ENCODE measurements around the gene DUSP3. TPM values are rescaled to one million over a fixed set of nuclear protein-coding genes. Genes with fewer than 3 reads are reported as not detected.
A peak's percentile ranks its signal among the peaks of the same experiment; 100 is the strongest.

The DUSP3 gene
- total RNA-seq, 2 experiments from 2014 or later = 8.3 to 8.6 TPM

- POLR2A ChIA-PET = interaction anchor here (1.1 kb wide), 1 partner anchor 64 kb away, joined by 4 read pairs; no protein-coding TSS in a partner anchor
- Mint-ChIP-seq H3K9me3 (no peaks in the 10 kb centered on the region), H3K27ac (no peak overlapping the region), H3K4me3 (no peak overlapping the region), H3K4me1 (peaks cover 18% of the 10 kb centered on the region), H3K36me3 (ENCODE audit: low read depth) (no peaks in the 10 kb centered on the region), H3K27me3 (peaks cover 39% of the 10 kb centered on the region)
- CTCF ChIA-PET = interaction anchor here (0.7 to 13.8 kb wide), 2 partner anchors 61 to 68 kb away, joined by 3 to 365 read pairs; no protein-coding TSS in a partner anchor
- no peak for DNase-seq
These were observed 20.7 kb downstream of the DUSP3 start for GRCh38 chr17:43758086-43758485.

GRCh38 chr17:43757171-43757660, 21.6 kb downstream of the DUSP3 start:
- POLR2A ChIA-PET = interaction anchor here (1.1 kb wide), 1 partner anchor 63 kb away, joined by 4 read pairs; no protein-coding TSS in a partner anchor
- H3K4me1 Mint-ChIP-seq = peaks cover 24% of the 10 kb centered on the region
- DNase-seq = no peak
- H3K4me3 Mint-ChIP-seq = no peak overlapping the region
- peaks cover 46% of the 10 kb centered on the region for H3K27me3 Mint-ChIP-seq
- no peaks in the 10 kb centered on the region for H3K36me3 Mint-ChIP-seq (ENCODE audit: low read depth)
- CTCF ChIA-PET = interaction anchor here (1.3 to 13.8 kb wide), 3 partner anchors 9 to 180 kb away, joined by 4 to 365 read pairs (median 14); no protein-coding TSS in a partner anchor
- H3K27ac Mint-ChIP-seq = no peak overlapping the region
- H3K9me3 Mint-ChIP-seq = no peaks in the 10 kb centered on the region

GRCh38 chr17:43756201-43756600, 22.6 kb downstream of the DUSP3 start:
- ChIA-PET POLR2A (interaction anchor here (2.6 kb wide), 1 partner anchor 55 kb away, joined by 7 read pairs; no protein-coding TSS in a partner anchor), CTCF (interaction anchor here (1.3 to 13.8 kb wide), 4 partner anchors 10 to 179 kb away, joined by 4 to 365 read pairs (median 10); no protein-coding TSS in a partner anchor)
- Mint-ChIP-seq H3K27ac (no peak overlapping the region), H3K4me1 (peaks cover 24% of the 10 kb centered on the region), H3K27me3 (peaks cover 52% of the 10 kb centered on the region), H3K36me3 (ENCODE audit: low read depth) (no peaks in the 10 kb centered on the region), H3K4me3 (no peak overlapping the region), H3K9me3 (no peaks in the 10 kb centered on the region)
- DNase-seq = no peak

- peak; percentile 39 for DNase-seq
- POLR2A ChIA-PET = interaction anchor here (2.6 kb wide), 1 partner anchor 54 kb away, joined by 7 read pairs; no protein-coding TSS in a partner anchor
- Mint-ChIP-seq H3K27me3 (peaks cover 56% of the 10 kb centered on the region), H3K4me1 (peaks cover 24% of the 10 kb centered on the region), H3K4me3 (no peak overlapping the region), H3K9me3 (no peaks in the 10 kb centered on the region), H3K36me3 (ENCODE audit: low read depth) (no peaks in the 10 kb centered on the region), H3K27ac (no peak overlapping the region)
- CTCF ChIA-PET = interaction anchor here (0.5 to 13.8 kb wide), 4 partner anchors 11 to 70 kb away, joined by 3 to 365 read pairs (median 10); no protein-coding TSS in a partner anchor
These were observed 23.3 kb downstream of the DUSP3 start for GRCh38 chr17:43755389-43755875.

GRCh38 chr17:43754947-43755346, 23.8 kb downstream of the DUSP3 start:
- ChIA-PET CTCF (interaction anchor here (0.5 to 13.8 kb wide), 4 partner anchors 11 to 70 kb away, joined by 3 to 365 read pairs (median 10); no protein-coding TSS in a partner anchor), POLR2A (interaction anchor here (2.6 kb wide), 1 partner anchor 54 kb away, joined by 7 read pairs; no protein-coding TSS in a partner anchor)
- peaks cover 26% of the 10 kb centered on the region for H3K4me1 Mint-ChIP-seq
- no peak overlapping the region for H3K4me3 Mint-ChIP-seq
- H3K36me3 Mint-ChIP-seq (ENCODE audit: low read depth) = no peaks in the 10 kb centered on the region
- H3K27ac Mint-ChIP-seq = no peak overlapping the region
- H3K9me3 Mint-ChIP-seq = no peaks in the 10 kb centered on the region
- peaks cover 56% of the 10 kb centered on the region for H3K27me3 Mint-ChIP-seq
- DNase-seq = no peak

GRCh38 chr17:43753493-43754129, 25.2 kb downstream of the DUSP3 start:
- Mint-ChIP-seq H3K4me3 (no peak overlapping the region), H3K27ac (no peak overlapping the region), H3K9me3 (no peaks in the 10 kb centered on the region), H3K4me1 (peaks cover 32% of the 10 kb centered on the region), H3K36me3 (ENCODE audit: low read depth) (no peaks in the 10 kb centered on the region), H3K27me3 (peaks cover 63% of the 10 kb centered on the region)
- DNase-seq = peak; percentile 43
- ChIA-PET CTCF (interaction anchor here (1.0 to 2.1 kb wide), 4 partner anchors 13 to 59 kb away, joined by 3 to 6 read pairs (median 6); no protein-coding TSS in a partner anchor), POLR2A (interaction anchor here (0.6 to 1.4 kb wide), 2 partner anchors 12 to 57 kb away, joined by 3 read pairs; no protein-coding TSS in a partner anchor)

- H3K27ac Mint-ChIP-seq = no peak overlapping the region
- peaks cover 57% of the 10 kb centered on the region for H3K27me3 Mint-ChIP-seq
These were observed 28.6 kb downstream of the DUSP3 start for GRCh38 chr17:43750153-43750552.

GRCh38 chr17:43745541-43745940, 33.2 kb downstream of the DUSP3 start:
- Mint-ChIP-seq H3K9me3 (no peaks in the 10 kb centered on the region), H3K4me3 (no peak overlapping the region), H3K36me3 (ENCODE audit: low read depth) (no peaks in the 10 kb centered on the region), H3K27ac (no peak overlapping the region), H3K4me1 (peaks cover 8% of the 10 kb centered on the region), H3K27me3 (peaks cover 47% of the 10 kb centered on the region)
- ChIA-PET POLR2A (no interaction called here), CTCF (interaction anchor here (0.9 to 2.3 kb wide), 2 partner anchors 21 to 50 kb away, joined by 3 to 7 read pairs; no protein-coding TSS in a partner anchor)
- DNase-seq = no peak

More at GRCh38 chr17:43750153-43750552, 28.6 kb downstream of the DUSP3 start:
- H3K9me3 Mint-ChIP-seq = no peaks in the 10 kb centered on the region
- no peak for DNase-seq
- H3K36me3 Mint-ChIP-seq (ENCODE audit: low read depth) = no peaks in the 10 kb centered on the region
- no peak overlapping the region for H3K4me3 Mint-ChIP-seq
- CTCF ChIA-PET = no interaction called here
- H3K4me1 Mint-ChIP-seq = peaks cover 31% of the 10 kb centered on the region
- POLR2A ChIA-PET = no interaction called here

GRCh38 chr17:43741636-43742035, 37.1 kb downstream of the DUSP3 start:
- CTCF ChIA-PET = interaction anchor here (1.4 kb wide), 1 partner anchor 24 kb away, joined by 4 read pairs; no protein-coding TSS in a partner anchor
- Mint-ChIP-seq H3K27ac (no peak overlapping the region), H3K27me3 (peaks cover 44% of the 10 kb centered on the region), H3K9me3 (no peaks in the 10 kb centered on the region), H3K4me3 (no peak overlapping the region), H3K36me3 (ENCODE audit: low read depth) (no peaks in the 10 kb centered on the region), H3K4me1 (no peaks in the 10 kb centered on the region)
- POLR2A ChIA-PET = no interaction called here
- DNase-seq = no peak

- peaks cover 41% of the 10 kb centered on the region for H3K27me3 Mint-ChIP-seq
- no peaks in the 10 kb centered on the region for H3K9me3 Mint-ChIP-seq
- ChIA-PET CTCF (interaction anchor here (1.1 to 1.4 kb wide), 2 partner anchors 26 to 45 kb away, joined by 3 to 6 read pairs; no protein-coding TSS in a partner anchor), POLR2A (no interaction called here)
- no peaks in the 10 kb centered on the region for H3K4me1 Mint-ChIP-seq
- no peak overlapping the region for H3K27ac Mint-ChIP-seq
- DNase-seq = no peak
- no peak overlapping the region for H3K4me3 Mint-ChIP-seq
- no peaks in the 10 kb centered on the region for H3K36me3 Mint-ChIP-seq (ENCODE audit: low read depth)
These were observed 38.2 kb downstream of the DUSP3 start for GRCh38 chr17:43740541-43740940.

GRCh38 chr17:43737722-43738121, 41.1 kb downstream of the DUSP3 start:
- CTCF ChIA-PET = no interaction called here
- Mint-ChIP-seq H3K4me1 (no peaks in the 10 kb centered on the region), H3K36me3 (ENCODE audit: low read depth) (no peaks in the 10 kb centered on the region), H3K4me3 (no peak overlapping the region), H3K27ac (no peak overlapping the region), H3K9me3 (no peaks in the 10 kb centered on the region), H3K27me3 (peaks cover 31% of the 10 kb centered on the region)
- POLR2A ChIA-PET = no interaction called here
- DNase-seq = no peak

GRCh38 chr17:43736389-43736788, 42.4 kb downstream of the DUSP3 start:
- ChIA-PET POLR2A (no interaction called here), CTCF (no interaction called here)
- Mint-ChIP-seq H3K27ac (no peak overlapping the region), H3K27me3 (peaks cover 26% of the 10 kb centered on the region), H3K36me3 (ENCODE audit: low read depth) (no peaks in the 10 kb centered on the region), H3K4me3 (no peak overlapping the region), H3K4me1 (no peaks in the 10 kb centered on the region), H3K9me3 (no peaks in the 10 kb centered on the region)
- DNase-seq = no peak

GRCh38 chr17:43734376-43734775, 44.4 kb downstream of the DUSP3 start:
- Mint-ChIP-seq H3K4me1 (no peaks in the 10 kb centered on the region), H3K36me3 (ENCODE audit: low read depth) (no peaks in the 10 kb centered on the region), H3K4me3 (no peak overlapping the region), H3K27ac (no peak overlapping the region), H3K27me3 (peaks cover 27% of the 10 kb centered on the region), H3K9me3 (no peaks in the 10 kb centered on the region)
- DNase-seq = no peak
- POLR2A ChIA-PET = no interaction called here
- CTCF ChIA-PET = no interaction called here
